HepG2 (cell line): ENCODE results near the gene CDR2L. TPM values are rescaled to one million over a fixed set of nuclear protein-coding genes. Genes with fewer than 3 reads are reported as not detected.
A peak's percentile ranks its signal among the peaks of the same experiment; 100 is the strongest.

ENCODE experiments used
- ATF7 ChIP-seq, 2 experiments: fragments of 450-650 bp in 1 of 2; sonication (generic) in 1 of 2; formaldehyde crosslinking in 1 of 2; IDR thresholded peaks; 2 replicates each; pipeline versions ENCODE4 v1.4.0 to v1.6.1; 2016 to 2020; ENCODE audit warnings: antibody characterized with exemption in 1 of 2, mild to moderate bottlenecking in 1 of 2, missing genetic modification reagents in 1 of 2
- ATF7-NPFF ChIP-seq: sonication (generic); formaldehyde crosslinking; IDR thresholded peaks from 2 replicates; pipeline ENCODE4 v1.8.1; 2023; ENCODE audit warnings: mild to moderate bottlenecking, low read depth, missing genetic modification reagents, moderate library complexity
- CBX2 ChIP-seq, 2 experiments: fragments of 200-600 bp in 1 of 2; sonication (generic); formaldehyde crosslinking in 1 of 2; IDR thresholded peaks; 2 replicates each; pipeline versions ENCODE4 v1.7.0 to v1.8.1; 2018 to 2022; ENCODE audit warnings: low read depth in 2 of 2, low read length in 1 of 2, mild to moderate bottlenecking in 1 of 2, missing genetic modification reagents in 1 of 2
- GZF1 ChIP-seq: sonication (generic); formaldehyde crosslinking; IDR thresholded peaks from 2 replicates; pipeline ENCODE4 v1.5.1; 2020; ENCODE audit warnings: mild to moderate bottlenecking, missing genetic modification reagents
- HNRNPLL ChIP-seq: fragments of 200-400 bp; formaldehyde crosslinking; IDR thresholded peaks from 2 replicates; pipeline ENCODE4 v1.6.1; 2017; ENCODE audit warnings: mild to moderate bottlenecking, low read depth, low read length; ENCODE audit not compliant: poor library complexity, severe bottlenecking
- MAFK ChIP-seq, 2 experiments: IDR thresholded peaks in 1 of 2; conservative IDR thresholded peaks in 1 of 2; 2 replicates each; pipeline ENCODE4 v1.6.1; 2011; ENCODE audit warnings: improper control_type of control experiment in 2 of 2, low read length in 2 of 2
- RBM22 ChIP-seq: fragments of 200-400 bp; formaldehyde crosslinking; optimal IDR thresholded peaks from 2 replicates; pipeline ENCODE3; 2017; ENCODE audit warnings: mild to moderate bottlenecking, low read length, moderate library complexity
- SYNCRIP ChIP-seq: fragments of 200-400 bp; formaldehyde crosslinking; IDR thresholded peaks from 2 replicates; pipeline ENCODE4 v1.6.1; 2018; ENCODE audit warnings: mild to moderate bottlenecking, low read depth, low read length; ENCODE audit not compliant: insufficient read depth
- TSC22D2 ChIP-seq: sonication (generic); formaldehyde crosslinking; IDR thresholded peaks from 2 replicates; pipeline ENCODE4 v1.5.1; 2020; ENCODE audit warnings: missing genetic modification reagents, mild to moderate bottlenecking, borderline replicate concordance
- XRCC5 ChIP-seq: fragments of 200-400 bp; formaldehyde crosslinking; optimal IDR thresholded peaks from 2 replicates; pipeline ENCODE3; 2017; ENCODE audit warnings: mild to moderate bottlenecking, low read length
- ZFX ChIP-seq: sonication (generic); formaldehyde crosslinking; IDR thresholded peaks from 2 replicates; pipeline ENCODE4 v1.4.0; 2020; ENCODE audit warnings: mild to moderate bottlenecking, low read depth, missing genetic modification reagents, moderate library complexity
- ZNF264 ChIP-seq: sonication (generic); formaldehyde crosslinking; IDR thresholded peaks from 2 replicates; pipeline ENCODE4 v1.4.0; 2020; ENCODE audit warnings: missing genetic modification reagents
- ZNF431 ChIP-seq: sonication (generic); formaldehyde crosslinking; IDR thresholded peaks from 2 replicates; pipeline ENCODE4 v1.9.0; 2022; ENCODE audit warnings: missing genetic modification reagents, low read depth, mild to moderate bottlenecking, borderline replicate concordance
- ZNF766 ChIP-seq: sonication (generic); formaldehyde crosslinking; IDR thresholded peaks from 2 replicates; pipeline ENCODE4 v1.5.0; 2020; ENCODE audit warnings: missing genetic modification reagents, borderline replicate concordance
- ZNF781 ChIP-seq: sonication (generic); formaldehyde crosslinking; IDR thresholded peaks from 2 replicates; pipeline ENCODE4 v1.5.1; 2020; ENCODE audit warnings: borderline replicate concordance, mild to moderate bottlenecking, missing genetic modification reagents; ENCODE audit errors: not compliant biosample characterization
- polyA plus RNA-seq, 8 experiments: library from polyadenylated mRNA; depleted of rRNA in 3 of 8; stranded (reverse) in 7 of 8; unstranded in 1 of 8; fragments of >200 nt; fragmentation: Illumina TruSeq in 4 of 8; extraction: Trizol in 4 of 8; gene quantifications; 2 replicates each; pipeline versions ENCODE4 v1.2.1 to v1.2.3, GENCODE V29; 2011 to 2016; ENCODE audit warnings: low read depth in 4 of 8, missing spikeins in 1 of 8, mixed read lengths in 1 of 8; ENCODE audit not compliant: insufficient read depth in 1 of 8
- total RNA-seq, 5 experiments: library from RNA; depleted of rRNA; stranded (reverse); fragments of >200 nt; fragmentation: Illumina TruSeq; extraction: Trizol; gene quantifications; 2 replicates each; pipeline ENCODE4 v1.2.3, GENCODE V29; 2016; ENCODE audit warnings: low read depth in 1 of 5
- TF ChIP-seq, protein P1 (sequence below), 2 experiments: IDR thresholded peaks; 2 replicates each; pipeline ENCODE4 v1.6.1; 2011 to 2012; ENCODE audit warnings: low read length in 2 of 2, borderline replicate concordance in 1 of 2, low read depth in 1 of 2, mild to moderate bottlenecking in 1 of 2, moderate library complexity in 1 of 2
- TF ChIP-seq, protein P2 (sequence below): sonication (generic); formaldehyde crosslinking; IDR thresholded peaks from 2 replicates; pipeline ENCODE4 v1.9.0; 2021; ENCODE audit warnings: missing genetic modification reagents, mild to moderate bottlenecking, borderline replicate concordance
- TF ChIP-seq, protein P3 (sequence below): fragments of 450-650 bp; IDR thresholded peaks from 2 replicates; pipeline ENCODE4 v1.6.1; 2017; ENCODE audit warnings: mild to moderate bottlenecking

The CDR2L gene
- total and polyA plus RNA-seq, 2 of the 13 experiments (the other 11 are each of a cell fraction or from before 2014, with no cell fraction given) = 1.9 to 2.1 TPM

DNA sequence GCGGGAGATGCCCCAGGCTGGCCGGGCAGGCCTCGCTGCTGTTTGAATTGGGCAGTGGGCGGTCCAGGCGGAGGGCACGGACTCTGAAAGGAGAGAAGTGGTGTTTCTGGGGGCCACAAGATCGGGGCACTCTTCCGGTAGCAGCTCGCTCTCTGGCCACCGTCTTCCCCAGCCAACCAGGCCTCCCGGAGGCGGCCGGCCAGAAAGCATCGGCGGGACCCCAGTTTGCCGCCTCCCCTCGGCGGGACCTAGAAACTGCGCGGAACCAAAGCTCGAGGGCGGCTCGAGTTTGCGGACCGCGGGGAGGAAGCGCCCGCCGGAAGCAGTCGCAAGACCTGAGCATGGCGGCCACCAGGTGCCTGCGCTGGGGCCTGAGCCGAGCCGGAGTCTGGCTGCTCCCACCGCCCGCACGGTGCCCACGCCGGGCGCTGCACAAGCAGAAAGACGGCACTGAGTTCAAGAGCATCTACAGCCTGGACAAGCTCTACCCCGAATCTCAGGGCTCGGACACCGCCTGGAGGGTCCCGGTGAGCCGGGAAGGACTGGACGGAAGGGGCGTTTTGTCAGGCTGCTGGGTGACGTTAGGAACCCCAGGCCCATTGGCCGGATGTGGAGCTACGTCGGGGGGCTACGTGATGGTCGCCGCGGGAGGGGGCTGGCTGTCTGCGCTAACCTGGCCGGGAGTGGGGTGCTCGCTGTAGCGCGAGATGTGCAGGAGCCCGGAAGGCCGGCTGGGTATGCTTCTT is 25.1 kb downstream of the CDR2L start, which contains the start of gene MRPL58 (continued):
- TF ChIP-seq, protein P1, sequence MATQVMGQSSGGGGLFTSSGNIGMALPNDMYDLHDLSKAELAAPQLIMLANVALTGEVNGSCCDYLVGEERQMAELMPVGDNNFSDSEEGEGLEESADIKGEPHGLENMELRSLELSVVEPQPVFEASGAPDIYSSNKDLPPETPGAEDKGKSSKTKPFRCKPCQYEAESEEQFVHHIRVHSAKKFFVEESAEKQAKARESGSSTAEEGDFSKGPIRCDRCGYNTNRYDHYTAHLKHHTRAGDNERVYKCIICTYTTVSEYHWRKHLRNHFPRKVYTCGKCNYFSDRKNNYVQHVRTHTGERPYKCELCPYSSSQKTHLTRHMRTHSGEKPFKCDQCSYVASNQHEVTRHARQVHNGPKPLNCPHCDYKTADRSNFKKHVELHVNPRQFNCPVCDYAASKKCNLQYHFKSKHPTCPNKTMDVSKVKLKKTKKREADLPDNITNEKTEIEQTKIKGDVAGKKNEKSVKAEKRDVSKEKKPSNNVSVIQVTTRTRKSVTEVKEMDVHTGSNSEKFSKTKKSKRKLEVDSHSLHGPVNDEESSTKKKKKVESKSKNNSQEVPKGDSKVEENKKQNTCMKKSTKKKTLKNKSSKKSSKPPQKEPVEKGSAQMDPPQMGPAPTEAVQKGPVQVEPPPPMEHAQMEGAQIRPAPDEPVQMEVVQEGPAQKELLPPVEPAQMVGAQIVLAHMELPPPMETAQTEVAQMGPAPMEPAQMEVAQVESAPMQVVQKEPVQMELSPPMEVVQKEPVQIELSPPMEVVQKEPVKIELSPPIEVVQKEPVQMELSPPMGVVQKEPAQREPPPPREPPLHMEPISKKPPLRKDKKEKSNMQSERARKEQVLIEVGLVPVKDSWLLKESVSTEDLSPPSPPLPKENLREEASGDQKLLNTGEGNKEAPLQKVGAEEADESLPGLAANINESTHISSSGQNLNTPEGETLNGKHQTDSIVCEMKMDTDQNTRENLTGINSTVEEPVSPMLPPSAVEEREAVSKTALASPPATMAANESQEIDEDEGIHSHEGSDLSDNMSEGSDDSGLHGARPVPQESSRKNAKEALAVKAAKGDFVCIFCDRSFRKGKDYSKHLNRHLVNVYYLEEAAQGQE (IDR thresholded peaks at IDR 0.05; ENCODE audit: borderline replicate concordance in 1 of 2, low read depth in 1 of 2, low read length in 2 of 2) = peak in 1 of 2 experiments; percentile 74; a peak in 2 of 4 replicates
- TF ChIP-seq XRCC5 (peak; percentile 100), ATF7-NPFF (peak; percentile 89), ZNF431 (CRISPR knock-in tag) (no peak), ZNF264 (CRISPR knock-in tag) (peak; percentile 96), TSC22D2 (CRISPR knock-in tag) (peak; percentile 97), ZNF766 (CRISPR knock-in tag) (peak; percentile 96), MAFK (conservative IDR thresholded peaks at IDR 0.05 in 1 of 2, IDR thresholded peaks at IDR 0.05 in 1 of 2; ENCODE audit: low read length in 2 of 2) (0 out of 4 replicates have a peak, but pooled peaks of 1 of the 2 experiments have one; percentile 9), GZF1 (CRISPR knock-in tag) (peak; percentile 85), ATF7 (IDR thresholded peaks at IDR 0.05) (no peak), ATF7 (CRISPR knock-in tag; IDR thresholded peaks at IDR 0.05) (peak; percentile 94), HNRNPLL (peak; percentile 80), ZFX (peak; percentile 98), RBM22 (no peak), SYNCRIP (no peak), ZNF781 (CRISPR knock-in tag) (peak; percentile 98), CBX2 (IDR thresholded peaks at IDR 0.05; ENCODE audit: low read depth, low read length) (no peak), CBX2 (CRISPR knock-in tag; IDR thresholded peaks at IDR 0.05; ENCODE audit: low read depth) (0 out of 2 replicates have a peak, but pooled peaks have one; percentile 27)
- TF ChIP-seq, protein P2, sequence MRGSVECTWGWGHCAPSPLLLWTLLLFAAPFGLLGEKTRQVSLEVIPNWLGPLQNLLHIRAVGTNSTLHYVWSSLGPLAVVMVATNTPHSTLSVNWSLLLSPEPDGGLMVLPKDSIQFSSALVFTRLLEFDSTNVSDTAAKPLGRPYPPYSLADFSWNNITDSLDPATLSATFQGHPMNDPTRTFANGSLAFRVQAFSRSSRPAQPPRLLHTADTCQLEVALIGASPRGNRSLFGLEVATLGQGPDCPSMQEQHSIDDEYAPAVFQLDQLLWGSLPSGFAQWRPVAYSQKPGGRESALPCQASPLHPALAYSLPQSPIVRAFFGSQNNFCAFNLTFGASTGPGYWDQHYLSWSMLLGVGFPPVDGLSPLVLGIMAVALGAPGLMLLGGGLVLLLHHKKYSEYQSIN = no peak
- TF ChIP-seq, protein P3, sequence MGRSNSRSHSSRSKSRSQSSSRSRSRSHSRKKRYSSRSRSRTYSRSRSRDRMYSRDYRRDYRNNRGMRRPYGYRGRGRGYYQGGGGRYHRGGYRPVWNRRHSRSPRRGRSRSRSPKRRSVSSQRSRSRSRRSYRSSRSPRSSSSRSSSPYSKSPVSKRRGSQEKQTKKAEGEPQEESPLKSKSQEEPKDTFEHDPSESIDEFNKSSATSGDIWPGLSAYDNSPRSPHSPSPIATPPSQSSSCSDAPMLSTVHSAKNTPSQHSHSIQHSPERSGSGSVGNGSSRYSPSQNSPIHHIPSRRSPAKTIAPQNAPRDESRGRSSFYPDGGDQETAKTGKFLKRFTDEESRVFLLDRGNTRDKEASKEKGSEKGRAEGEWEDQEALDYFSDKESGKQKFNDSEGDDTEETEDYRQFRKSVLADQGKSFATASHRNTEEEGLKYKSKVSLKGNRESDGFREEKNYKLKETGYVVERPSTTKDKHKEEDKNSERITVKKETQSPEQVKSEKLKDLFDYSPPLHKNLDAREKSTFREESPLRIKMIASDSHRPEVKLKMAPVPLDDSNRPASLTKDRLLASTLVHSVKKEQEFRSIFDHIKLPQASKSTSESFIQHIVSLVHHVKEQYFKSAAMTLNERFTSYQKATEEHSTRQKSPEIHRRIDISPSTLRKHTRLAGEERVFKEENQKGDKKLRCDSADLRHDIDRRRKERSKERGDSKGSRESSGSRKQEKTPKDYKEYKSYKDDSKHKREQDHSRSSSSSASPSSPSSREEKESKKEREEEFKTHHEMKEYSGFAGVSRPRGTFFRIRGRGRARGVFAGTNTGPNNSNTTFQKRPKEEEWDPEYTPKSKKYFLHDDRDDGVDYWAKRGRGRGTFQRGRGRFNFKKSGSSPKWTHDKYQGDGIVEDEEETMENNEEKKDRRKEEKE = no peak
